Stomach (tissue), 4 donors: ENCODE results near the gene CCDC91.

Source experiments
- CTCF ChIP-seq, 7 experiments: fragments of 450-650 bp in 4 of 7; fragments of 200-600 bp in 3 of 7; sonication (generic) in 3 of 7; IDR thresholded peaks; one replicate each; pipeline ENCODE4 v1.5.1; 2016 to 2019; ENCODE audit warnings: antibody characterized with exemption in 7 of 7, control low read depth in 2 of 7, mild to moderate bottlenecking in 1 of 7
- EP300 ChIP-seq: sonication (generic); formaldehyde crosslinking; IDR thresholded peaks from one replicate; pipeline ENCODE4 v1.6.1; 2017; ENCODE audit warnings: antibody characterized with exemption
- POLR2AphosphoS5 ChIP-seq, 3 donors: sonication (generic); formaldehyde crosslinking; IDR thresholded peaks; one replicate each; pipeline ENCODE4 v1.6.1; 2016; ENCODE audit warnings: antibody characterized with exemption in 3 of 3

DNA sequence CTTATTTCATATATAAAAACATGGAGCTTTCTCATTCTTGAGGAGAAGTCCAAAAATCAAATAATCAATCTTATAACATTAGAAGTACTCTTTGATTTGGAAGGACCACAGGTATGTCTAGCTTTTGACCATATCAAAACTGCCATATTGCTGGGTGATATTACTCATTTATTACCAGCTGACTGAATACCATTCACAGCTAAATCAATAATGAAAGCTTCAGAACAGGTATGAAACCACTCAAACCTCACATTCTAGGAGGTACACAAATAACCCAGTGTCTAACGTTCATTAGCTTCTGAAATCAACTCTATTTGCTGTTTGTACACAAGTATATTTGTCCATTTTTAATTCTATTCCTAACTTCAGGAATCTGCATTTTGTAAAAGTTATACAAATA, 16.8 kb upstream of the CCDC91 start:
- TF ChIP-seq CTCF (IDR thresholded peaks at IDR 0.05) (no peak), POLR2AphosphoS5 (IDR thresholded peaks at IDR 0.05) (no peak), EP300 (no peak)
